Measurements from ENCODE around the gene NENF.

NENF gene

DNA sequence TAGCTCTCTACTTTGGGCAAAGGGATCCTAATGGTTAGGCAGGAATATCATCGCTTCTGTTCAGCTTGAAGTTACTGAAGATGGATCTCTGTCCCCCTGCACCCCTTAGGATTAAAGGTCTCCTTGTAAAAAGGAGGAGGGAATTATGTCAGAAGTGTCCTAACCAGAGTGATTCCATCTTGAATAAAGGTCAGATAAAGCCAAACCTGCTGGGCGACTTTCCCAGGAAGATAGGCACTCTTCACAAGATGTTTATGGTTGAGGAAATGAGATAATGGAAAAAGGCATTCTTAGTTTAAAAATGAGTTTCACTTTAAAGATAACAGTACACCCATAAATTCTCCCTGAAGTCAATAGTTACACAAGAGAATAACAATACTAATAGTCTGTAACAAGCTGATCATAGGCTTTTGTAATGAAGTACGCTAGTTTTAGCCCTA, 1.7 kb upstream of the NENF start:
- DNase-seq (ENCODE audit: low read depth in 3 of 3, low spot score in 1 of 3), result no peak

DNA sequence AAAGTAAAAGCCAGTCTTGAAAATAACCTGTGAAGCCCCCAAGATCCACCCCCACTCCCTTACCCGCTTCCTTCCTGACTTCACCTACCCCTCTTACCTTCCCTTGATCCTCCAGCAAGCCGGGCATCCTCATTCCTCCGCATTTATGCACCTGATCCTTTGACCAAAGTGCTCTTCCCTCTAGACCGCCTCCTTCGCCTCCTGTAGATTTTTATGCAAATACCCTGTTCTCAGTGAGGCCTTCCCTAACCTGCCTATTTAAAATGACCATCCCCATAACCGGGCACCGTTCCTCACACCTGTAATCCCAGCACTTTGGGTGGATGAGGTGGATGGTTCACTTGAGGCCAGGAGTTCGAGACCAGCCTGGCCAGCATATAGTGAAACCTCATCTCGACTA, 1.1 kb upstream of the NENF start:
- no peak for DNase-seq (ENCODE audit: low read depth in 3 of 3, low spot score in 1 of 3)

DNA sequence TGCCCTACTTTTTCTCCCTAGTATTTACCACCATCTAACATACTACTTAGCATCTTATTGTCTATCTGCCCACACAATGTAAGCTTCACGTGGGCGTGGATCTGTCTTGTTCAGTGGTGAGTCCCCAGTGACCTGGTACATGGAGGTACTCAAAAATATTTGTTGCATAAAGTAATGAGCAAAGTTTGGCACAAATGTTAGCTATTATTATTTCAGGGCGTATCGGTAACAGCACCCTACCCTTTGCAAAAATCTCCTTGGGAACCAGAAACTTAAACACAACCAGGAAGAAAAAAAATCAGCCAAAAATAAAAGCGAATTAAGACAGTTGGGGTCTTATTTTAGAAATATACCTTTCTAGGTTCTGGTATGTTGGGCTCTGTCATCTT, 454 bp upstream of the NENF start:
- no peak for DNase-seq (ENCODE audit: low read depth in 3 of 3, low spot score in 1 of 3)

DNA sequence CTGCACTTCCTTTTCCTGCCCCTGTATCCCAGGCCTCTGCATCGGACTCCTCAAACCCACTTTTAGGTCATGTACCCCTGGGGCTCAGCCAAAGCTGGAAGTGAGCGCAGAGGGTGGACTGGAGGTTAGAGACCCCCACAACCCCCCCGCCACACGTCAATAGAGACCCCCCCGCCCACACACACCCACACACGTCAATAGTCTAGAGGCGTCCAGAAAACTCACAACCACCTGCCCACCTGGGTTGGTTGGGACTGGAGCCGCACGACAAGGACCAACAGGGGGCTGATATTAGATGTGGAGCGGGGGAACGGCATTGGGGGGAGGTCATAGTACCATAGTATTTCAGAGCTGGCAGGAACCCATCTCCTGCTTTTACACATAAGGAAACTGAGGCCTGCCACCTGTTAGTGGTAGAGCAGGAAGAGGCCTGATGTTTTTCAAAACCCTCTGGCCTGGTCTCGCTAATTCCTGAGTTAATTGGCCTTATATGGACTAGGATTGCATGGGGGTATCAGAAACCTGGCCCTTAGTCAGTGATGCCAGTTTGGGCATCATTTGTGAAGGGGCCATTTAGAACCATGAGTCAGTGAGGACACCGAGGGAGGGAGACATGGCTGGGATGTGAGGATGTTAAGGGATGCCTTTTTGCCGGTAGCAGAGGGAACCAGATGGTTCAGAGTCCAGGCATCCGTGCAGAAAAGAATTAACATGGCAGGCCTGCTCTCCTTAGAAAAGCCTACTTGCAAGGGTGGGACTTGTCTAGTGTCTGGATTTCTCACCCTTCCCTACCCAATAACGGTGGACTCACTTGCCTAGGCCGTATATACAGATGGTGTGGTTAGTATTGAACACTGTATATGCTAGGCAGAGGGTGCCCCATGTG, 1.1 kb downstream of the NENF start:
- no peak for DNase-seq (ENCODE audit: low read depth in 3 of 3, low spot score in 1 of 3)

DNA sequence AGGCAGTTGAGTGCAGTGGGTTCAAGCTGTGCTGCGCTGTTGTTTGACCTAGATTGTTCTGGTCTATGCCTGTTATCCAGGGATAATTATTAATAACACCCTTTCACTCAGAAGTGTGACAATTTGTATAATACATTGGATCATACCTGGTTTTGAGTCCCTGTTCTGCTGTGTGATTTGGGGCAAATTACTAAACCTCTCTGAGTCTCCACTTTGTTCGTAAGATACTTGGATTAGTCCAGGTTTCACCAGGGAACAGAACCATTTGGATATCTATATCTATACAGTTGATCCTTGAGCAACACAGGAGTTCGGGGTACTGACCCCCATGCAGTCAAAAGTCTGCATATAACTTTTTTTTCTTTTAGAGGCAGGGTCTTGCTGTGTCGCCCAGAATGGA, 2.3 kb downstream of the NENF start:
- DNase-seq (ENCODE audit: low read depth in 3 of 3, low spot score in 1 of 3), result no peak

DNA sequence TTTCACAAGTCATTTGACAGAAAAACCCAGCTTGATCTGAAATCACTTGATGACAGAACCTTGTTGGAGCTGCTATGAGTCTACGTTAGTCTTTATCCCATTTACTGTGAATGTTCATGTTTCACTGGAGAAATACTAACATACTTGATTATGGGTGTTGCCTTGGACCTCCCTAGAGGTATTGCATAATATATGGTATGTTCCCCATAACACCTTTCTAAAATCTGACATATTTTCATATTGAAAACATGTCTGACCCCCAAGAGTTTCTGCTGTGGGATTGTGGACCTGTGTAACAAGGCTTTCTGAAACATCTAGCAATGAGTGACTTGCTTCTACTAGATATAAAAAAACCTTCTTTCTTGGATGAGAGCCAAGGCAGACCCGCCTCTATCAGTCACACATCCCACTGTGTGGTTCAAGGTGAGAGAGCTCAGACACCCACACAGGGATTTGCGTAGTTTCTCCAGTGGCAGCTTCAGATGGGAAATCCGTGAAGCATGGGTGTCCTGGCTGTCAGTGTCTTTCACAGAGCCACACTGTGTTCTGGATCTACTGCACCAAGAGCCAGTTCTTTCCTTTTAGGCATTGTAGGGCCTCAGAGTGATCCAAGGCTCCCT, 4.6 kb downstream of the NENF start:
- DNase-seq (ENCODE audit: low read depth in 3 of 3, low spot score in 1 of 3), result no peak

DNA sequence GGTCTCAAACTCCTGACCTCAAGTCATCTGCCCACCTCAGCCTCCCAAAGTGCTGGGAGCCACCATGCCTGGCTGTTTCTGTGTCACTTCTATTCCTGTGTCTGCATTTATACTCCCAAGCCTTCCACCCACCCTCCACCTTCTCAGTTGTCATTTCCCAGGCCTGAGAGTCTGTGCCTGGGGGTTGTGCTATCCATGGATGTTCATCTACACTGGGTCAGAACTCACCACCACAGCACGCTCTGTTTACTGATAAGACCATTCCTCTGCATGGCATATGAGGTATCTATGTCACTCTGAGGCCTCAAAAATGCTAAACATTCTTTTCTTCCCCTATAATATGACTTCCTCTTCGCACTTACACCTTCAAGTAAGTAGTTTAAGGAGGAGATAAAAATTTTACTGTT, 6.1 kb downstream of the NENF start:
- DNase-seq (ENCODE audit: low read depth in 3 of 3, low spot score in 1 of 3), result no peak

DNA sequence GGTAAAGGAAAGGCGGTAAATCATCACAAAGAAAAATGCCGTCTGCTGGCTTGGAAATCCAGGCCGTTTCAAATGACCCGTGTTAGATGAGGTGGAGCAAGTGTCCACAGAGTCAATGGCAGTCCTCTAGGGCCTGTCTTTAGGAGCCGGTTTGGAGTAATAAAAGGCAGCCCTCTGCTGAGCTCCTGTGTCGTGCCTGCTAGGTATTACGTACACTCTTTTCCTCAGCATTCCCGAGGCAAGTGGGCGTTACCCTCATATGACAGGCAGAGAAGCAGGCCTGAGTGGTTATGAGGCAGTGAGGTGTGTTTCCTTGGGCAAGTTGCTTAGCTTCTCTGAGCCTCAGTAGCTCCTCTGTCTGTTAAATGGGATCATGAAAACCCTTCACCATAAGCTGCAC, 7.7 kb downstream of the NENF start:
- DNase-seq (ENCODE audit: low read depth in 3 of 3, low spot score in 1 of 3), result no peak

DNA sequence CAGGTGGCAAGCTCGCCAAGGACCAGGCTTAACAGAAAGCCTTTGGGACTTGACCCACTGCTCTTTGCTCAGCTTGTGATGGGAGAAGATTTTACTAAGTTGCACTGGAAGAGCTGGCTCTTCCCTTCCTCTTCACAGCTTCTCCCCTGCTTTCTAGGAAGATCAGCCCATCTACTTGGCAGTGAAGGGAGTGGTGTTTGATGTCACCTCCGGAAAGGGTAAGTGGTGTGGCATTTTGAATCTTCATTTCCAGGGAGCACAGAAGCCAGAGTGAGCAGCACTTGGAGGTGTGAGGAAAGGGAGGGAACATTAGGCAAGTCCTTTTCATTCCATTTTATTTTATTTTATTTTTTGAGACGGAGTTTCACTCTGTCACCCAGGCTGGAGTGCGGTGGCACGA, 9.7 kb downstream of the NENF start:
- DNase-seq (ENCODE audit: low read depth in 3 of 3, low spot score in 1 of 3), result no peak

DNA sequence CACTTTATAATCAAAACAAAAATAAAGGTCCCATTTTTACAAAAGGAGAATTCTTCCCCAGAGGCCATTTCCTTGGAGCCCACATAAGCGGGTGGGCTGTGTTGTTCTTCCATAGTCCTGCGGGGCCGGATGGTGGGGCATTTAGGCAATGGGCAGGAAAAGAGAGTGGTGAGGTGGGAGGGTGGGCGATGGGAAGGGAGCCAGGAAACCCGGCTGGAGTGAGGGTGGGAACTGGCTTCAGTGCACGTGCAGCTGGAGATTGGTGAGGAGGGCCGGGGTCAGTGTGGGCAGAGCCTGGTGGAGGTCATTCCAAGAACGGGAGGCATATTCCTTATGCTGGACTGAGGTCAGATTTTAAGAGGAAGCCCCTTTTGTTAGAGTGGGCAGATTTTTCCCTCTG, 13.6 kb downstream of the NENF start:
- no peak for DNase-seq (ENCODE audit: low read depth in 3 of 3, low spot score in 1 of 3)

DNA sequence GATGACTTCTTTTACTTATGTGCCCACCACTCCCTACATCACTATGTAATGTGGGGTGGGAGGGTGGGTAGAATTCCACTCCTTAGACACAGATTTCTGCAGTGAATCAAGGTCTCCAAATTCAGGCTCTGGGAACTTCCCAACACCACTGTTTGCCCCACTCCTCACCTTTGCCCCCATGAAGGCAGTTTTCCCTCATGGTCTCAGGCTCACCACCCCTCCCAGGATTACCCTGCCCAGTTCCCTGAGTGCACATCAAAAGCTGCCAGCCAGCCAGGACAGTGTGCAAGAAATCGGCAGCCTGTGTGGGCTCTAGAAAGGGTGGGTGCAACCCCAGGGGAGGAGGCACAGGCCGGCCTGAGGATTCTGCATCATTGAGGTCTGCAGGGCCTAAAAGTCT, 14.8 kb downstream of the NENF start:
- DNase-seq (ENCODE audit: low read depth in 3 of 3, low spot score in 1 of 3), result no peak

DNA sequence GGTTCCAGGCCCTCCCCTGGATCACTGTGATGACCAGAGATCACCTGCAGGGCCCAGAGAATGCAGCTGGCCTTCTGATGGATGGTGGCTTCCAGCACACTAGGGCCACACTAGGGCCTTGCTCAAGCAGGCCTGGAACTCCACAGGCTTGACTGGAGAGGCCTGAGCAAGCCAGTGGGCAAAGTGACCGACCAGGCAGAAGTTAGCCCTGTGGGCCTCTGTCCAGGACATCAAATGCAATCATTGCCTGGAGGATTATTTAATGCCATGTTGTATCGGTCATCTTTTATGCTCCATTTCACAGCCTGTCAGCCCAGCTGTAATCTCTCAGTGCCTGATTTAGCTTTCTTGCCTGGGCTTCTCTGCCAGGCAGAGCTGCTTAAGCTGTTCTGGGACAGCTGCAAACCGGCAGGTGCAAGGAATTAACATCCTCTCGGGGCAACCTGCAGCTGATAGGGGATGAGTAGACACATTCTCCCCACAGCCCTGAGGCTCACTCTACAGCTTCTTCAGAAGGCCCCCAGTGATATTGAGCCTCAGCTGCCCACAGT, 17.7 kb downstream of the NENF start:
- no peak for DNase-seq (ENCODE audit: low read depth in 3 of 3, low spot score in 1 of 3)

DNA sequence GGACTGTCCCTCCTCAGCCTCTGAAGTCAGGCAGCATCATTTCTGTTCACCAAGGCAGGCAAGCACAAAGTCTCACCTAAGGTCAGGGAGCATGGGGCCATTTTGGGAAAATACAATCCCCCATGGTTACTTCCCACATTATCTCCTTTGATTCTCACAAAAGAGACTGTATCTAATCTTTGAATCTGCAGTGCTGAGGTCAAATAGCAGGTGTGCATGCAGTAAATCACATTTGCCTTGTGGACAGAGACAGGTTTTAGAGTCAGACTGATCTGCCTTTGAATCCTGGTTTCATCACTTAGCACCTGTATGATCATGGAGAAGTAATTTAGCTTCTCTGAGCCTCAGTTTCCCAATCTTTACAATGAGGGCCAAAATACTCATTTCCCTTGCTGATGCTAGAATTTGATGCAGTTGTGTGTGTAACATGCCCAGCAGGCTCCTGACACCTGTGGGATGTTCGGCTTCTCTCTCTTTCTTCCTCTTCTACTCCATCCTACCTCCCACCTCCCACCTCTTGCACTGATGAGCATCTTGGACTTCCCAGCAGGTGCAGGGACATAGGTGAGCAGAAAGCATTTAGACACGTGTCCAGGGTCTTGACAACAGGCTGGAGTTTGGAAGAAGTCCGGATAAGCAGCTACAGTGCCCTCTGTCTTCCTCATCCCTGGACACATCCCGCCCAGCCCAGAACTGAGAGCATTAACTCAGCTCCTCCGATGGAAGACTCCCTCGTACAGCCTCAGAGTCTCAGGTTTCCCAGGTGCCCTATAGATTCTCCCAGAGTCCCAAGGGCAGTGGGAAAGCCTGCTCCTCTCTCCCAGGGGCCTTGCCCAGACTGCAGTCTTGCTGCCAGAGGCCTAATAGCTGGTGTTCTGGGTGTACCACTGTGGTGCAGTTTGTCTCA, 18.9 kb downstream of the NENF start:
- DNase-seq (ENCODE audit: low read depth in 3 of 3, low spot score in 1 of 3), result no peak

DNA sequence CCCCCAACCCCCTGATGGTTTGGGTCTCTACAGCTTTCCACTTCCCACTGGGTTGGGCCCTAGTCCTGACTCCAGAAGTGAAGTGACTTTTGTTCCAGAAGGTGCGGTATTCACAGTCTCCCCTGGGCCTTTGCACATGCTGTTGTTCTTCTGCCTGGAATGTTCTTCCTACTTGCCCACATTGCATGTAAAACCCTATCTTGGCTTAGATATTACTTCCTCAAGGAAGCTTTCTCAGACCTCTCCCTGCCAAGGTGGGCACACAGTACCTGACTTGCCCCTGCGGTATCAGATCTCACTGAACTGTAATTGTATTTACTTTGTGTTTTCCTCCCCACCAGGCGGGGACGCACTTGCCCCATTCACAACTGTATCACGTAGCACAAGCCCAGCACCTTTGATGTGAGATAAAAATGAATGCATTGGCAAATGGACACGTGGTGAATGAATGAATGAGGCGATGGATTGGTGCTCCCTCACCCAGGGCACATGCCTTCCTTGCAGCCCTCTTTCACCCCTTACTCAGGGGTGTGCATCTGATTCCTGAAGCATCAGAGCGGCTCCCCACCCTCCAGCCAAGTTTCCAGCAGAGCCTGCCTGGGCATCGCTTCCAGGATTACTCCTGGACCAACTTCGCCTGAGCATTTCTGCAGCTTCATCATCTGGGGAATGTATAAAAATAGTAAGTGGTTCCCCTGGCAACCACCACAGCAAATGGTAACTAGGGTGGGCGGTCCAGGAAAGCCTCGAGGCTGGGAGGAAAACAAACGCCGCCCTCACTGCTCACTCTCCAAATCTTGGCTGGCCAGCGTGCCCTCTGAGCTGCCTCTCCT, 19.8 kb downstream of the NENF start:
- no peak for DNase-seq (ENCODE audit: low read depth in 3 of 3, low spot score in 1 of 3)

DNA sequence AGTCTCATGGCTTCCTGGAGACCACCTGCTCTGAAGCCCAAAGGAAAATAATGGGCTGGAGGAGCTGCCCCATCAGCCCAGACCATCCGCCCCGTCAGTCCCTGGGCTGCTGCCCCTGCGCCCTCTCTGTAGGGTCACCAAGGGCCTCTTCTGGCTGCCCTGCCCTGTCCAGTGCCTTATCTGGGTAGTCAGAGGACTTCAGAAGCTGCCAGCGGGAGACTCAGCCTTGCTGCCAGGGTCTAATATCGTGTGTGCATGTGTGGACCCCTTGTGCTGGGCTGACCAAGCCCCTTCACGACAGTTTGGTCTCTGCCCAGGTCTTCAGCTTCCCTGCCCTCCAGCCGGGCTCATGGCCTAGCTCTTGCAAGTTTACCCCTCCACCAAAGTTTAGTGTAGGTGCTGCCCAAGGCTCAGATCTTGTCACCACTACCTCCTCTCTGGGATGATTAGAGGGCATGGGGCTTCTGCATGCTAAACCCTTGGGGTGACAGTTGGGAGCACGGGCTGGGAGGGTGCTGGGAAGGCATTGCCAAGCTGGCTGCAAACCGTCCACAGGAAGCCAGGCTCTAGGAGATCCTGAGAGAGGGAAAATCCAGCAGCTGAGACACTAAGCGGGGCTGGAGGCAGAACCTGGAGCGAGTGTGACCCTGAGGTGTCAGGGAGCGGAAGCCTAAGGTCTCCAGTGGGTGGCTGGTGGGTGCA, 20.6 kb downstream of the NENF start:
- DNase-seq (ENCODE audit: low read depth in 3 of 3, low spot score in 1 of 3), result no peak

DNA sequence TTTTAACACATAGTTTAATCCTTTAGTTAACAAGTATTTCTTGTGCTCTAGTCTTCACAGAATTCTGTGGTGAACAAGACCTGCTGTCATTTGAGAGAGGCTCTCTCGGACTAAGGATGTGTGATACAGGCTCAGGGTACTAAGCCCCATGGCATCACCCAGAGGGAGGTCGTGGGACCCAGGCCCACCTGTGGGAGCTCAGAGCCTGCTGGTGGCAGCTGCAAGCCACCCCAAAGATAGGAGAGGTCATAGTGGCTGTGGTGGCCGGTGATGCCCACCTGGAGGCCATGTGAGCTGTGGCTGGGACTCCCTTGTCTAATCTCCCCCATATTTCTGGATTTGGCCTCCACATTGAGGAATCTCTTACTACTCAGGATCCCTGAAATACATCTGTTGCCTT, 22.0 kb downstream of the NENF start:
- DNase-seq (ENCODE audit: low read depth in 3 of 3, low spot score in 1 of 3), result no peak

DNA sequence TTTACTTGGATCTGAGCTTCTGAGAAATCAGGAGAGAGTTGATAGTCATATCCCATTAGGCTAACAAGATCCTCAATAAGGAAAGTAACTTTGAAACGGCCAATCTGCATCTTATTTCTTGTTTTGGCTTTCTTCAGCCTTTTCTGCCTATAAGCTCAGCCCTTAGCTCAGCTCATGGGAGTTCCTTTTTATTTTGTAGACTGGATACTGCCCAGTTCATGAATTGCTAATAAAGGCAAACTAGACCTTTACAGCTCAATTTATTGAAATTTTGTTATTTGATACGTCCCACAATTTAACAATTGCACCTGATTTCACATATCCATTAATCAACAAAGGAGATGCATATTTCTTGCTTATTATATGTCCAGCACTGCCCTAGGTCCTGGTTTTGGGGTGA, 22.7 kb downstream of the NENF start:
- DNase-seq (ENCODE audit: low read depth in 3 of 3, low spot score in 1 of 3), result no peak

DNA sequence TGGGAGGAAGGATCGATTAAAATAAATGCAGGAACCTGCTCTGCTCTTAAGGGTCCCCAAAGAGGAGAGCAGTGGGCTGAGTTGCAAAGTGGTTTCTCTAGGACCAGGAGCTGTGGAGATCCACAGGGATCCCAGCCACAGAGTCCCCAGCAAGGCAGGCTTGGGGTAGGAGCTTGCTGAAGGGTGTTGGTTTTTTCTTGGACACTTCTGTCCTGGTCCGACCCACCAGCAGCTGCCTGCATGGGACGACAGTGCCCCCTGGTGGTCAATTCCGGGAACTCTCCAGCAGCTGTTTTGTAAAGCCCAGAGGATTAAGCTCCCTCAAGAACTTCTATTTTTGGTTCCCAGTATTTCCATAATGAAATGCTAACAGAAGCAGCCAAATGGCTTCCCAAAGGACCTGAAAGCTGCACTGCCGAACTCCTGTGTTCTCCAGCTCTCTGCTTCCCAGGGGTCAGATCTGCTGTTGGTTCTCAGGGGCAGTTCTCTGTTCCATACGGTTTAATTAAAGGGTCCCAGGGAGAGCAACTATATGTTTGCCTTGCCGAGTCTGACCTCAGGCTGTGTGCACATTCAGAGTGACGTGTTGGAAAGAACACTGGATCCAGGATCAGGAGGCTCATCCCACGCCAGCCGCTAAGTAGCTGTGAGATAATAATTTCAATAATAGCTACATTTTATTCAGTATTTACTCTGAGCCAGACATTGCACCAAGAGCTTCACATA, 23.2 kb downstream of the NENF start:
- peak; percentile 52 to 84 (median 68) for DNase-seq (ENCODE audit: low read depth in 3 of 3, low spot score in 1 of 3)

DNA sequence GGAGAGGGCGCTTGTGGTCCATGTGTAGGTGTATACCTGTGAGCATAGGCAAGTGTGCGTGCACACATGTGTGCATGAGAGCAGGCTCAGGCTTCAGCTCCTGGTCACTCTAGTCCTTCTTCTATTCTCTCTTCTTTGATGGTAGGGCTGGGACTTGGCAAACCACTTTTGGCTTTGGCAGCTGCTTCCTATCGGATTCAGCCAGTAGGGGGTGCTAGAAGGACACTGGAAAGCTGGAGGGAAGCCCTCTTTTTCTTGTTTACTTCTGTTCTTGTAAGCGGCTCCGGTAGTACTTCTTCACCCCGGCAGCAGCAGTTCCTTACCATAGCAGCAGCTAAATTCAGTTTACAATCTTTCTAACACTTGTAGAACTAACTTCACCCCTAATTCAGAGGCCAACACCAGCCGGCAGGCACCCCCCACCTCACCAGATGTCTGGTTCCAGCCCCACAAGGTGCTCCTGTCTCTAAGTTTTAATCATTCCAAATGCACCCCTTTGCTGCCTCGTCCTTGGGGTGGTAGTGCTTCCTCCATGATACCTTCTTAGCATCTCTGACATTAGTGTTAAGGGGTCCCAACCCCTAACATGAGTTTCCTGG, 25.1 kb downstream of the NENF start:
- DNase-seq (ENCODE audit: low read depth in 3 of 3, low spot score in 1 of 3), result peak in 2 of 3 donors; percentile 18 to 25
